Mesenchymal stem cell (in vitro differentiated cells and primary cell): ENCODE measurements around the gene P4HA2.
"Not testable (repeated sequence)": the region's sequence is repeated elsewhere in the genome, so short reads cannot be mapped to it uniquely, and the experiment has no call there.

Experiments used
- DNase-seq: peaks from one replicate; pipeline ENCODE4 v3.0.0-alpha.2; 2013
- H2AFZ ChIP-seq: one replicate; pipeline ENCODE4 v1.6.1; 2013; ENCODE audit warnings: low read depth, mild to moderate bottlenecking, control low read depth, inconsistent platforms, low read length, moderate library complexity
- H2AK5ac ChIP-seq: 2 replicates; pipeline ENCODE4 v1.6.1; 2013; ENCODE audit warnings: low read length, moderate library complexity, mild to moderate bottlenecking, inconsistent platforms; ENCODE audit not compliant: severe bottlenecking
- H2BK120ac ChIP-seq: one replicate; pipeline ENCODE4 v1.6.1; 2013; ENCODE audit warnings: low read depth, mild to moderate bottlenecking, inconsistent platforms, low read length, moderate library complexity
- H2BK12ac ChIP-seq, 2 experiments: one replicate each; pipeline ENCODE4 v1.6.1; 2013; ENCODE audit warnings: inconsistent platforms in 2 of 2, low read length in 2 of 2, mild to moderate bottlenecking in 2 of 2, moderate library complexity in 2 of 2, control low read depth in 1 of 2
- H2BK15ac ChIP-seq: one replicate; pipeline ENCODE4 v1.6.1; 2013; ENCODE audit warnings: mild to moderate bottlenecking, low read depth, inconsistent platforms; ENCODE audit not compliant: poor library complexity, severe bottlenecking
- H2BK5ac ChIP-seq: 2 replicates; pipeline ENCODE4 v1.6.1; 2013; ENCODE audit warnings: low read depth, mild to moderate bottlenecking, low read length, control low read depth, inconsistent platforms; ENCODE audit not compliant: poor library complexity, severe bottlenecking
- H3K14ac ChIP-seq, 2 experiments: one replicate each; pipeline ENCODE4 v1.6.1; 2013; ENCODE audit warnings: inconsistent platforms in 2 of 2, low read length in 2 of 2, control low read depth in 1 of 2, mild to moderate bottlenecking in 1 of 2, moderate library complexity in 1 of 2
- H3K18ac ChIP-seq, 2 experiments: one replicate each; pipeline ENCODE4 v1.6.1; 2013; ENCODE audit warnings: inconsistent platforms in 2 of 2, low read length in 2 of 2, control low read depth in 1 of 2, low read depth in 1 of 2, mild to moderate bottlenecking in 1 of 2
- H3K23ac ChIP-seq, 2 experiments: one replicate each; pipeline ENCODE4 v1.6.1; 2013; ENCODE audit warnings: inconsistent platforms in 2 of 2, low read length in 2 of 2, mild to moderate bottlenecking in 2 of 2, moderate library complexity in 2 of 2, control low read depth in 1 of 2
- H3K27ac ChIP-seq: 2 replicates; pipeline ENCODE4 v1.5.1; 2013; ENCODE audit warnings: mild to moderate bottlenecking, moderate library complexity, low read length, control low read depth, inconsistent platforms; ENCODE audit not compliant: poor library complexity, severe bottlenecking
- H3K27me3 ChIP-seq, 2 experiments: 2 replicates each; pipeline versions ENCODE4 v1.6.1 to v1.7.0; 2013; ENCODE audit warnings: low read length in 2 of 2, mild to moderate bottlenecking in 2 of 2, moderate library complexity in 2 of 2, control low read depth in 1 of 2, inconsistent platforms in 1 of 2; ENCODE audit not compliant: control insufficient read depth in 1 of 2, insufficient read depth in 1 of 2
- H3K36me3 ChIP-seq, 2 experiments: 2 replicates each; pipeline versions ENCODE4 v1.6.1 to v1.7.0; 2013; ENCODE audit warnings: low read length in 2 of 2, control low read depth in 1 of 2, inconsistent platforms in 1 of 2, low read depth in 1 of 2, mild to moderate bottlenecking in 1 of 2; ENCODE audit not compliant: insufficient read depth in 2 of 2, control insufficient read depth in 1 of 2
- H3K4ac ChIP-seq, 2 experiments: one replicate each; pipeline ENCODE4 v1.6.1; 2013; ENCODE audit warnings: inconsistent platforms in 2 of 2, low read length in 2 of 2, mild to moderate bottlenecking in 2 of 2, moderate library complexity in 2 of 2, control low read depth in 1 of 2, low read depth in 1 of 2
- H3K4me1 ChIP-seq: 2 replicates; pipeline ENCODE4 v1.6.1; 2013; ENCODE audit warnings: low read depth, low read length, control low read depth; ENCODE audit not compliant: control insufficient read depth, insufficient read depth
- H3K4me2 ChIP-seq: 2 replicates; pipeline ENCODE4 v1.6.1; 2013; ENCODE audit warnings: low read length, mild to moderate bottlenecking, inconsistent platforms; ENCODE audit not compliant: poor library complexity, severe bottlenecking
- H3K4me3 ChIP-seq, 2 experiments: 2 replicates each; pipeline versions ENCODE4 v1.5.1 to v1.7.0; 2013; ENCODE audit warnings: low read length in 2 of 2, mild to moderate bottlenecking in 2 of 2, control low read depth in 1 of 2, low read depth in 1 of 2; ENCODE audit not compliant: insufficient read depth in 1 of 2
- H3K79me1 ChIP-seq: replicated peaks from 2 replicates; pipeline ENCODE4 v1.6.1; 2013; ENCODE audit warnings: mild to moderate bottlenecking, control low read depth, low read length, inconsistent platforms; ENCODE audit not compliant: poor library complexity, severe bottlenecking
- H3K9ac ChIP-seq: 2 replicates; pipeline ENCODE4 v1.7.0; 2013; ENCODE audit warnings: mild to moderate bottlenecking, low read length, moderate library complexity
- H3K9me3 ChIP-seq: 2 replicates; pipeline ENCODE4 v1.7.0; 2013; ENCODE audit warnings: mild to moderate bottlenecking, low read length; ENCODE audit not compliant: control insufficient read depth
- H4K8ac ChIP-seq: one replicate; pipeline ENCODE4 v1.6.1; 2013; ENCODE audit warnings: inconsistent platforms, mild to moderate bottlenecking, low read length, moderate library complexity
- H4K91ac ChIP-seq: one replicate; pipeline ENCODE4 v1.6.1; 2013; ENCODE audit warnings: mild to moderate bottlenecking, low read length, inconsistent platforms
- WGBS: methylation state at CpG from one replicate; pipeline ENCODE4 v1.1.7; 2013; ENCODE audit warnings: mixed read lengths; 5-methylcytosine and 5-hydroxymethylcytosine counted together

P4HA2 gene

DNA sequence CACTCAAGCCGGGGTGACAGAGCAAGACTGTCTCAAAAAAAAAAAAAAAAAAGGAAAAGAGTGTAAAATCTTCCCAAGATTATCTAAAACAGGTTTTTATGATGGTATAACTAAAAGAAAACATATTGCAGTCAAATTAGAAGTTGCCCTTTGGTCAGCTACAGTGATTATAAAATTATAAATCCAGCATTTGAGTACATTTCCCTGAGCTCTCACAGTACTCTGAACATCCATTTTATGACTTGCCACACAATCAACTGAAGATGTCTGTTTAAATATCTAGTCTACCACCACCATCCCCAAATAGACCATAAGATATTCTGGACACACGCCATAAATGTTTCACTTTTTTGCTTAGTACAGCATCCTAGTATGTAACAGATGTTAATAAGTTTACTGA is 77.1 kb downstream of the P4HA2 start:
- H3K23ac ChIP-seq = no peak overlapping the region

DNA sequence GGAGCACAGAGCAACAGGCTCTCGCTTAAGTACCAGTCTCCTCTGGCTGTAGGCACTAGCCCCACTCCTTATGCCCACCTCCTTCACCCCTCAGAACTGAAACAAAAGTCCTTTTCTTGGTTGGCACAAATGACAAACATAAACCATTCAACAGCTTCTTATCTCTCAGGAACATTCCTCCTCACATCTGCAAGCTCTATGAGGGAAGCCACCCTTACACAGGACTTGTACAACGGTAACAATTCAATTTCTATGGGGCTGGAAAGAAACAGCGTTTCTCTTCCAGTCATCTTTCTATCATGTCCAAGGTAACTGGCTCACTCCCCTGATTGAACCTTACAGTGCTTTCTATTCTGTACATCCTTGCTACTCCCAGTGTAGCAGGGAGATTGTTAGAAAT is 80.0 kb downstream of the P4HA2 start:
- H3K27me3 ChIP-seq = peaks cover 0 to 12% of the 10 kb centered on the region in 2 experiments
- H3K27ac ChIP-seq = no peak overlapping the region
- no peak overlapping the region for H2BK120ac ChIP-seq
- H3K79me1 ChIP-seq = no peaks in the 10 kb centered on the region
- no peak for DNase-seq
- H4K8ac ChIP-seq = no peak overlapping the region
- H3K23ac ChIP-seq = no peak overlapping the region
- 63% methylated on average over 3 of the region's 3 CpGs for WGBS
- H3K14ac ChIP-seq = no peak overlapping the region
- no peak overlapping the region for H3K18ac ChIP-seq
- no peak overlapping the region for H3K4me2 ChIP-seq
- no peak overlapping the region for H4K91ac ChIP-seq
- no peak overlapping the region for H2AFZ ChIP-seq
- no peak overlapping the region for H2BK15ac ChIP-seq
- H2BK12ac ChIP-seq = no peak overlapping the region
- no peaks in the 10 kb centered on the region for H3K4me1 ChIP-seq
- H3K9ac ChIP-seq = no peak overlapping the region
- peaks cover 34% of the 10 kb centered on the region for H3K9me3 ChIP-seq
- no peak overlapping the region for H2BK5ac ChIP-seq
- no peak overlapping the region for H3K4ac ChIP-seq
- no peaks in the 10 kb centered on the region for H3K36me3 ChIP-seq
- H3K4me3 ChIP-seq = no peak overlapping the region
- no peak overlapping the region for H2AK5ac ChIP-seq

More for the DNA sequence above, 77.1 kb downstream of the P4HA2 start:
- Histone ChIP-seq H2AFZ (no peak overlapping the region), H2BK5ac (no peak overlapping the region), H4K8ac (no peak overlapping the region), H3K14ac (no peak overlapping the region), H3K36me3 (no peaks in the 10 kb centered on the region), H3K27me3 (peaks cover 0 to 12% of the 10 kb centered on the region in 2 experiments), H3K79me1 (no peaks in the 10 kb centered on the region), H3K4me3 (no peak overlapping the region), H2BK120ac (no peak overlapping the region), H4K91ac (no peak overlapping the region), H3K4ac (no peak overlapping the region), H2BK15ac (no peak overlapping the region), H2AK5ac (no peak overlapping the region), H3K18ac (no peak overlapping the region), H3K9ac (no peak overlapping the region), H3K9me3 (peaks cover 18% of the 10 kb centered on the region), H3K4me1 (no peaks in the 10 kb centered on the region), H2BK12ac (no peak overlapping the region), H3K27ac (no peak overlapping the region), H3K4me2 (no peak overlapping the region)
- WGBS = no CpG with 5 or more reads among the region's 2 CpGs
- no peak for DNase-seq

DNA sequence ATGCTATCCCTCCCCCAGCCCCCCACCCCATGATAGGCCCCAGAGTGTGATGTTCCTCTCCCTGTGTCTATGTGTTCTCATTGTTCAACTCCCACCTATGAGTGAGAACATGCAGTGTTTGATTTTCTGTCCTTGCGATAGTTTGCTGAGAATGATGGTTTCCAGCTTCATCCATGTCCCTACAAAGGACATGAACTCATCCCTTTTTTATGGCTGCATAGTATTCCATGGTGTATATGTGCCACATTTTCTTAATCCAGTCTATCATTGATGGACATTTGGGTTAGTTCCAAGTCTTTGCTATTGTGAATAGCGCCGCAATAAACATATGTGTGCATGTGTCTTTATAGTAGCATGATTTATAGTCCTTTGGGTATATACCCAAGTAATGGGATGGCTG is 82.3 kb downstream of the P4HA2 start:
- not testable (repeated sequence) for DNase-seq, H2AFZ ChIP-seq, H3K4me1 ChIP-seq, H2BK120ac ChIP-seq, H4K8ac ChIP-seq, H2BK12ac ChIP-seq, H3K36me3 ChIP-seq, H2AK5ac ChIP-seq, H2BK15ac ChIP-seq, H3K18ac ChIP-seq, H3K4ac ChIP-seq, H3K9ac ChIP-seq, H3K23ac ChIP-seq, H3K4me2 ChIP-seq, H2BK5ac ChIP-seq, H3K79me1 ChIP-seq, H3K14ac ChIP-seq, H3K27ac ChIP-seq, H3K4me3 ChIP-seq, H4K91ac ChIP-seq
- peaks cover 49% of the 10 kb centered on the region for H3K9me3 ChIP-seq
- WGBS = no CpG with 5 or more reads among the region's 3 CpGs
- H3K27me3 ChIP-seq = peaks cover 0 to 12% of the 10 kb centered on the region in 2 experiments

DNA sequence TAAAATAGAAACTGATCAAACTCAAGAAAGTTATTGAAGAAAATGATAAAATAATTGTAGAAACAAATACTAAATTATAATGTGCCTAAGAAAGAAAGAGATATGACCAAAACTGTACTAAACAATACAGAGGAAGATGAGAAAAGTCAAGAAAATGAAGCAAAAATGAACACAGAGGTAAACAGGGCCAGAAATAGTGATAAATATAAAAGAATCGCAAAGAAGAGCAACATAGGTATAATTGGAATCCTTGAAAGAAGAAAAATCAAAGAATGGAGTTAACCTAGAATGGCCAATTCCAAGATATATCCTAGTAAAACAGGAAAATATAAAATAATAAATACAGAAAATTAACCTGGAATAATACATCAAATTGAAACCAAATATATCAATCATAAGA is 84.5 kb downstream of the P4HA2 start:
- H3K4me1 ChIP-seq = no peaks in the 10 kb centered on the region
- 78% methylated on average over 1 of the region's 1 CpG for WGBS
- H2BK120ac ChIP-seq = no peak overlapping the region
- H3K27me3 ChIP-seq = no peaks in the 10 kb centered on the region
- no peak overlapping the region for H2BK12ac ChIP-seq
- no peak overlapping the region for H2BK5ac ChIP-seq
- no peak overlapping the region for H3K9ac ChIP-seq
- H3K4me2 ChIP-seq = no peak overlapping the region
- H4K8ac ChIP-seq = no peak overlapping the region
- H2BK15ac ChIP-seq = no peak overlapping the region
- H3K27ac ChIP-seq = no peak overlapping the region
- no peak overlapping the region for H4K91ac ChIP-seq
- no peak overlapping the region for H3K23ac ChIP-seq
- DNase-seq = no peak
- H2AFZ ChIP-seq = no peak overlapping the region
- H3K14ac ChIP-seq = no peak overlapping the region
- H3K18ac ChIP-seq = no peak overlapping the region
- H3K9me3 ChIP-seq = peaks cover 55% of the 10 kb centered on the region
- H2AK5ac ChIP-seq = no peak overlapping the region
- no peak overlapping the region for H3K4ac ChIP-seq
- no peaks in the 10 kb centered on the region for H3K36me3 ChIP-seq
- no peaks in the 10 kb centered on the region for H3K79me1 ChIP-seq
- no peak overlapping the region for H3K4me3 ChIP-seq
